Measurements from ENCODE around the gene DENND1A. TPM values are rescaled to one million over a fixed set of nuclear protein-coding genes. Genes with fewer than 3 reads are reported as not detected.

Gene DENND1A
- total and polyA plus RNA-seq, 4 experiments from 2014 or later: 1.4 to 14.2 (median 9.9) TPM

DNA sequence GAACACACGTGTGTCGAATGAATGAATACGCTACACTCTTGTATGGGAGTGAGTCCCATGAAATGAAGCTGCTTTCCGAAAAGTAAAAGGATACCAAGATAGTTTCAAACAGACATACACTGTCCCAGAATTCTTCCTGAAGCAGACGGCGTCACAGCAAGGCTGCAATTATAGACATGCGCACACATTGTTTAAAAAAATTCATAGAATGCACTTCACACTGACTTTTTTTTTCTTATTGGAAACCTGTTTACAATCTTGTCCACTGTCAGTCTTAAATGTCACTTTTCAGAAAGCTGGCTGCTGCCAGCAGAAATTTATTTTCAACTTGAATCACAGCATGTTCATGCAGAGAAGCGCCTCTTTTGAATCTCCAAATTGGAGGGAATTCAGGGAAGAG lies 449.1 kb downstream of the DENND1A start:
- no peaks in the 10 kb centered on the region for H3K9me3 Mint-ChIP-seq

DNA sequence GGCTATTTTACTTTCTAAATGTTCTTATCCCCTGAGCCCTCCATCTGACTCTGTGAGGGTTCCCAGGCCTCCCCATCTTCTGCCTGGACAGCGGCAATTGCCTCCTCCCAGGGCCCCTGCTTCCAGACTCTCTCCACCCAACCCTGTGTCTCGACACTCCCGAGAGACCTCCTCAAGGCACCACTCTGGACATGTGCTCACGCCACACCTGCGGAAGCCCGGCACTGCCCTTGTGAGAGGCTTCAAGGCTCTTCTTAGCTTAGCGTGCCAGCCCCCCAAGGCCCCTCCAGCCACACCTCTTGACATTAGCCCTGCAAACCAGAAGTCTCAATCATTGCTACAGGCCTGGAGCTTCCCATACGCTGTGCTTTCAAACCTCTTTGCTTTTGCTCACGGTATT lies 449.8 kb downstream of the DENND1A start:
- no peak for DNase-seq
- Mint-ChIP-seq H3K27ac (no peak overlapping the region), H3K9me3 (no peaks in the 10 kb centered on the region), H3K4me3 (no peak overlapping the region), H3K36me3 (peaks cover 0 to 5% of the 10 kb centered on the region in 2 donors), H3K4me1 (no peaks in the 10 kb centered on the region), H3K27me3 (no peaks in the 10 kb centered on the region)
- no peak overlapping the region for H3K27ac ChIP-seq (ENCODE audit: low read depth, low read length)
- H3K9me3 ChIP-seq (ENCODE audit: control insufficient read depth in 1 of 2, low read length in 2 of 2): no peaks in the 10 kb centered on the region
- intact Hi-C loops (cut with micrococcal nuclease): no loop called here
- H3K4me1 ChIP-seq (ENCODE audit: insufficient read depth, low read length): no peaks in the 10 kb centered on the region
- CTCF ChIA-PET (ENCODE audit: partially characterized antibody): no interaction called here
- POLR2A ChIA-PET (ENCODE audit: partially characterized antibody): no interaction called here
- no peaks in the 10 kb centered on the region for H3K27me3 ChIP-seq (ENCODE audit: insufficient read depth, low read length)
- H3K36me3 ChIP-seq (ENCODE audit: insufficient read depth, low read length): no peaks in the 10 kb centered on the region
- H3K4me3 ChIP-seq (ENCODE audit: low read length in 2 of 2): no peak overlapping the region

More for the DNA sequence above, 449.1 kb downstream of the DENND1A start:
- H3K27ac ChIP-seq (ENCODE audit: low read depth, low read length): no peak overlapping the region
- no peaks in the 10 kb centered on the region for H3K27me3 ChIP-seq (ENCODE audit: insufficient read depth, low read length)
- DNase-seq: no peak
- Mint-ChIP-seq H3K4me3 (no peak overlapping the region), H3K27me3 (no peaks in the 10 kb centered on the region), H3K4me1 (no peaks in the 10 kb centered on the region), H3K36me3 (peaks cover 0 to 5% of the 10 kb centered on the region in 2 donors), H3K27ac (peak overlapping the region in 1 of 7 donors; percentile 23)
- H3K4me1 ChIP-seq (ENCODE audit: insufficient read depth, low read length): no peaks in the 10 kb centered on the region
- POLR2A ChIA-PET (ENCODE audit: partially characterized antibody): no interaction called here
- CTCF ChIA-PET (ENCODE audit: partially characterized antibody): no interaction called here
- no peak overlapping the region for H3K4me3 ChIP-seq (ENCODE audit: low read length in 2 of 2)
- H3K36me3 ChIP-seq (ENCODE audit: insufficient read depth, low read length): no peaks in the 10 kb centered on the region
- intact Hi-C loops (cut with micrococcal nuclease): no loop called here
- H3K9me3 ChIP-seq (ENCODE audit: control insufficient read depth in 1 of 2, low read length in 2 of 2): no peaks in the 10 kb centered on the region

DNA sequence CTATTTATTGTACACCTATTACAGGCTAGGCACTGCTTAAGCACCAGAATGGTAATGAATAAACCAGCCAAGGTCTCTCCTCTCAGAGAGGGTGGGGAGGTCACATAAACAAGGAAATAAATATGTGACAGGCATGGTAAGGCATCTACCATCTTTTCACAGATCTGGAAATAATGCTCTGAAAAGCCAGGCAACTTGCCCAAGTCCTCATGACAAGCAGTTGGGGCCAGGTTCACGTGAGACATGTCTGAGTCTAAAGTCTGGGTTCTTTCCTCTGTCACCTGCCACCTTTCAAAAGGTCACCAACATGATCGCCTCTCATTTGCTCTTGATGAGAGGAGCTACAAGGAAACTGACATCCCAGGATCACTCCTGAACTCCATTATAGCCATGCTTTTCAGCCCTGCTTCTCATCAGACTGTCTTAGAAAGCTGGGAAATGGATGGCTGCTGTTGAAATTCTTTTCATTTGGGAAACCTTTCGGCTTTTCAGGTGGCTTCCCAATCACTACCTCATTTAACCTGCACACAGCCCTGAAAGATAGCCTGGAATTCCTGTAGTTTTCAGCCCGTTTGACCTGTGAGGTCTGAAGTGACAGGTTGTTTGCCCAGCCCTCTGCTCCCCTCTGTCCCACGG lies 450.8 kb downstream of the DENND1A start:
- intact Hi-C loops (cut with micrococcal nuclease): no loop called here
- H3K4me1 Mint-ChIP-seq: no peaks in the 10 kb centered on the region
- no peak overlapping the region for H3K4me3 ChIP-seq (ENCODE audit: low read length in 2 of 2)
- CTCF ChIA-PET (ENCODE audit: partially characterized antibody): no interaction called here
- DNase-seq: no peak
- no peaks in the 10 kb centered on the region for H3K9me3 ChIP-seq (ENCODE audit: control insufficient read depth in 1 of 2, low read length in 2 of 2)
- POLR2A ChIA-PET (ENCODE audit: partially characterized antibody): no interaction called here
- H3K27ac ChIP-seq (ENCODE audit: low read depth, low read length): no peak overlapping the region
- no peaks in the 10 kb centered on the region for H3K9me3 Mint-ChIP-seq
- H3K27me3 Mint-ChIP-seq: no peaks in the 10 kb centered on the region
- H3K27ac Mint-ChIP-seq: no peak overlapping the region
- peaks cover 0 to 5% of the 10 kb centered on the region in 2 donors for H3K36me3 Mint-ChIP-seq
- H3K4me3 Mint-ChIP-seq: no peak overlapping the region
- H3K4me1 ChIP-seq (ENCODE audit: insufficient read depth, low read length): no peaks in the 10 kb centered on the region
- H3K36me3 ChIP-seq (ENCODE audit: insufficient read depth, low read length): no peaks in the 10 kb centered on the region
- H3K27me3 ChIP-seq (ENCODE audit: insufficient read depth, low read length): no peaks in the 10 kb centered on the region

DNA sequence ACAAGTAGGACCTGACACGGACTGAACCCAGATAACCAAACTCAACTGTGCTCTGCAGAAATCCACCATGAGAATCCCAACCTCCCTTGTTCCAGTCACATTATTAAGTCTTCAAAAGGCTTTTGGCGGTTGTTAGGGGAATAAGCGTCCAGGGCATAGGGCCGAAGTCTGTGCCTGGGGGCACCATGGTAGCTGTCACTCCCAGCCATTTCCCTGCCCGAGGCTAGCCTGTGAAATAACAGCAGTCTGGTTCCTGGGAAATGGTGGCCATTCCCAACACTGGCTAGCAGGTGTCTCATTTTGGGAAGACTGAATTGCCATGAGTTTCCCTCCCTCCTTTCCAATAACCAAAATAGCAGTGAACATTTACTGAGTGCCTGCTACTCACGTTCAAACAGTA lies 451.8 kb downstream of the DENND1A start:
- Mint-ChIP-seq H3K27me3 (no peaks in the 10 kb centered on the region), H3K4me3 (no peak overlapping the region), H3K4me1 (no peaks in the 10 kb centered on the region), H3K9me3 (no peaks in the 10 kb centered on the region), H3K36me3 (peaks cover 0 to 5% of the 10 kb centered on the region in 2 donors), H3K27ac (no peak overlapping the region)
- Histone ChIP-seq H3K9me3 (ENCODE audit: control insufficient read depth in 1 of 2, low read length in 2 of 2) (no peaks in the 10 kb centered on the region), H3K4me3 (ENCODE audit: low read length in 2 of 2) (no peak overlapping the region), H3K27ac (ENCODE audit: low read depth, low read length) (no peak overlapping the region), H3K36me3 (ENCODE audit: insufficient read depth, low read length) (no peaks in the 10 kb centered on the region), H3K4me1 (ENCODE audit: insufficient read depth, low read length) (no peaks in the 10 kb centered on the region), H3K27me3 (ENCODE audit: insufficient read depth, low read length) (no peaks in the 10 kb centered on the region)
- ChIA-PET POLR2A (ENCODE audit: partially characterized antibody) (no interaction called here), CTCF (ENCODE audit: partially characterized antibody) (no interaction called here)
- intact Hi-C loops (cut with micrococcal nuclease): no loop called here
- no peak for DNase-seq

DNA sequence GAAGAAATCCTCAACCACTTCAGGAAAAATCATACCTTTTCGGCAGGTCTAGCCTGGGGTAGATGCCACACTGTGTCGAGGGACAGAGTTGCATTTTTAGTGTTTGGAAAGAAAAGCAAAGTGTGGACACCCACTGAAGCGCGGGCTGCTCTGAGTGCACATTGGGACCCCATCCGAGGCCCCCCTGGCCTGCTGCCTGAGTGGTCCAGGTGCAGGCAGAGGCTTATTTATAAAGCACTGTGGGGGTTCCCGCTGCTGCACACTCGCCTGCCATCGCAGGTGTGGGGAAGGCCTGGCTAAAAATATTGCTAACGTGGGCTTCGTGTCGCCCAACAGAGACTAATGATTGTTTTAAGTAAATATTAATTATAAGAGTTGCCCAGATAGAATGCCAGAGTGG lies 454.5 kb downstream of the DENND1A start:
- Mint-ChIP-seq H3K27ac (no peak overlapping the region), H3K9me3 (no peaks in the 10 kb centered on the region), H3K4me3 (no peak overlapping the region)

DNA sequence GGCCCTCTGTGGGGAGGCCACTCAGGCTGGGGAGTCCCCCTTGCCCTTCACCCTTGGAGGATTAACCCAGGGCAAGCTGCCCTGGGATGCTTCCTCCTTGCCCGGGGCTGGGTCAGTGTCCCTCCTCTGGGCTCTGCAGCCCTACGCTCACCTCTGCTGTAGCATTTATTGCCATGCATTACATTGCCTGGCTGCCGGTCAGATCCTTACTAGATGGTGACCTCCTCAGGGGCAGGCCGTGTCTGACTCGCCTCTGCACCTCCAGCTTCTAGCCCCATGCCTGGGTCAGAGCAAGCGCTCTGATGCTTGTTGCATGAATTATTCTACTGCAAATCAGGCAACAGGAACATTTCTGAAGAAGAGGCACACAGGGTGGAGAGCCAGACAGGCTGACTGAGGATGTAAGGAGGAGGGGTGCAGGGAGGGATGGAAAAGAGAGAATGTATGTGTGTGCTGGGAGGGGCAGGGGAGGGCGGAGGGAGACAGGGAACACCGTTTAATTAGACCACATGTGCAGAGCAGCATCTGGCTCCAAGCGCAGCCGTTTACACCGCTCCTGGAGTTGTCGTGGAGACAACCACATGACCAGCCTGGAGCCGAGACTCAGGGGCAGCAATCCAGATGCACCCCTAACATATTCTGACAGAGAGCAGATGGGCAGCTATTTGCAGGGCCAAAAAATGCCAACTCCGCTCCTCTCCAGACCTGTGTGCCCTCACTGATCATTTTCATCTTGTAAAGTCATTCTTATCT lies 456.9 kb downstream of the DENND1A start:
- Histone ChIP-seq H3K4me1 (ENCODE audit: insufficient read depth, low read length) (no peaks in the 10 kb centered on the region), H3K9me3 (ENCODE audit: control insufficient read depth in 1 of 2, low read length in 2 of 2) (no peaks in the 10 kb centered on the region), H3K4me3 (ENCODE audit: low read length in 2 of 2) (no peak overlapping the region), H3K27me3 (ENCODE audit: insufficient read depth, low read length) (no peaks in the 10 kb centered on the region), H3K27ac (ENCODE audit: low read depth, low read length) (no peak overlapping the region), H3K36me3 (ENCODE audit: insufficient read depth, low read length) (no peaks in the 10 kb centered on the region)
- CTCF ChIA-PET (ENCODE audit: partially characterized antibody): interaction anchor here (0.5 kb wide), 1 partner anchor 291 kb away, joined by 4 read pairs; no protein-coding TSS in a partner anchor
- Mint-ChIP-seq H3K27ac (peak overlapping the region in 2 of 7 donors; percentile 23 to 57), H3K4me1 (no peaks in the 10 kb centered on the region), H3K36me3 (no peaks in the 10 kb centered on the region), H3K4me3 (no peak overlapping the region), H3K27me3 (no peaks in the 10 kb centered on the region), H3K9me3 (no peaks in the 10 kb centered on the region)
- intact Hi-C loops (cut with micrococcal nuclease): no loop called here
- POLR2A ChIA-PET (ENCODE audit: partially characterized antibody): no interaction called here
- no peak for DNase-seq

More for the DNA sequence above, 454.5 kb downstream of the DENND1A start:
- intact Hi-C loops (cut with micrococcal nuclease): no loop called here
- Histone ChIP-seq H3K4me3 (ENCODE audit: low read length in 2 of 2) (no peak overlapping the region), H3K27ac (ENCODE audit: low read depth, low read length) (no peak overlapping the region), H3K36me3 (ENCODE audit: insufficient read depth, low read length) (no peaks in the 10 kb centered on the region), H3K4me1 (ENCODE audit: insufficient read depth, low read length) (no peaks in the 10 kb centered on the region), H3K9me3 (ENCODE audit: control insufficient read depth in 1 of 2, low read length in 2 of 2) (no peaks in the 10 kb centered on the region), H3K27me3 (ENCODE audit: insufficient read depth, low read length) (no peaks in the 10 kb centered on the region)
- ChIA-PET POLR2A (ENCODE audit: partially characterized antibody) (no interaction called here), CTCF (ENCODE audit: partially characterized antibody) (no interaction called here)
- H3K4me1 Mint-ChIP-seq: no peaks in the 10 kb centered on the region
- no peaks in the 10 kb centered on the region for H3K27me3 Mint-ChIP-seq
- DNase-seq: no peak
- peaks cover 0 to 2% of the 10 kb centered on the region in 2 donors for H3K36me3 Mint-ChIP-seq

DNA sequence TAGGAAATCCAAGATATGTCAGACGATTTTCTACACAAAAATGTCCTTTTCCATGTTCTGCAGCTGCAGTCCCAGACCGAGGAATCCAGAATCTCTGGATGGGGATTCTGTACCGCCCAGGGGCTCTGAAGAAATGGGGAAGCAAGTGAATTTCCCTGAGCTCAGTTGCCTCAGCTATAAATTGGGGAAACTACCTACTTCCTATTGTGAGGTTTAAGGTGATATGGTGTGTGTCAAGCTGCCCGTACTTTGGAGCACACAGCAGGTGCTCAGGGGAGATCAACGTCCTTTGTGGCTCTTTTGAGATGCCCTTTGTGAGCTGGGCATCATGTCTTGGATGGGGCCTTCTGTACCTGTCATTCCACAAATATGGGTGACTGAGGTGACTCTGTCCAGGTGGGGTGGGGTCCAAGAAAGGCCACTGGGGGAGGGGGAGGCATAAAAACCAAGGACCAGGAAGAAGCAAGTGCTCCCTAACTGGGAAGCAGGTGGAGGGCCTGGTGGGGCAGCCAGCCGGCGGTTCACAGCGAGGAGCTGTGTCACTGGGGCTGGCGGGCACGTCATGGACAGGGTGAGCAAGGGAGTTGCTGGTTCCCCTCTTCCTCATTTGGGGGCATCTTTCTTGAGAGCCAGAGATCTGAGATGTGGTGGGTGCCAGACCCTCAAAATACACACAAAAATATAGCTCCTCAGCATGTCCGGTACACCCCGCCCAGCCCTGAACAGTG lies 457.9 kb downstream of the DENND1A start:
- H3K9me3 ChIP-seq (ENCODE audit: control insufficient read depth in 1 of 2, low read length in 2 of 2): no peaks in the 10 kb centered on the region
- no peak overlapping the region for H3K4me3 ChIP-seq (ENCODE audit: low read length in 2 of 2)
- no peaks in the 10 kb centered on the region for H3K4me1 Mint-ChIP-seq
- H3K36me3 ChIP-seq (ENCODE audit: insufficient read depth, low read length): no peaks in the 10 kb centered on the region
- H3K27ac Mint-ChIP-seq: no peak overlapping the region
- intact Hi-C loops (cut with micrococcal nuclease): no loop called here
- DNase-seq: no peak
- H3K27ac ChIP-seq (ENCODE audit: low read depth, low read length): no peak overlapping the region
- CTCF ChIA-PET (ENCODE audit: partially characterized antibody): interaction anchor here (0.5 kb wide), 1 partner anchor 290 kb away, joined by 4 read pairs; no protein-coding TSS in a partner anchor
- no peak overlapping the region for H3K4me3 Mint-ChIP-seq
- H3K27me3 Mint-ChIP-seq: no peaks in the 10 kb centered on the region
- no peaks in the 10 kb centered on the region for H3K9me3 Mint-ChIP-seq
- H3K4me1 ChIP-seq (ENCODE audit: insufficient read depth, low read length): no peaks in the 10 kb centered on the region
- H3K27me3 ChIP-seq (ENCODE audit: insufficient read depth, low read length): no peaks in the 10 kb centered on the region
- H3K36me3 Mint-ChIP-seq: no peaks in the 10 kb centered on the region
- POLR2A ChIA-PET (ENCODE audit: partially characterized antibody): no interaction called here
